GM21447 (cell line): Measurements from ENCODE around the gene SLC6A5.

Experiments
- ATAC-seq: cut with Tn5 transposase; IDR thresholded peaks from one replicate; pipeline ENCODE4 v1.9.1; 2021; ENCODE audit not compliant: unreplicated experiment

SLC6A5 gene

GRCh38 chr11:20668844-20669819, 69.7 kb downstream of the SLC6A5 start, which contains the start of gene NELL1:
Gene NELL1, plus strand, starts transcription at chr11:20669586.
- no peak for ATAC-seq

GRCh38 chr11:20669820-20670684, 70.6 kb downstream of the SLC6A5 start:
- ATAC-seq, result no peak

- no peak for ATAC-seq
These were observed 71.6 kb downstream of the SLC6A5 start for GRCh38 chr11:20670932-20671403.

GRCh38 chr11:20671856-20672546, 72.6 kb downstream of the SLC6A5 start:
- no peak for ATAC-seq

GRCh38 chr11:20672575-20672974, 73.2 kb downstream of the SLC6A5 start:
- ATAC-seq, result no peak

GRCh38 chr11:20676658-20677057, 77.2 kb downstream of the SLC6A5 start:
- no peak for ATAC-seq

GRCh38 chr11:20688761-20689160, 89.4 kb downstream of the SLC6A5 start:
- no peak for ATAC-seq

GRCh38 chr11:20707876-20708275, 108.5 kb downstream of the SLC6A5 start:
- ATAC-seq, result no peak
